WTC11 (cell line): ENCODE measurements around the gene KLF7. TPM values are rescaled to one million over a fixed set of nuclear protein-coding genes. Genes with fewer than 3 reads are reported as not detected.

Experiments
- ATAC-seq: fragments of 200-7000 bp; cut with Tn5 transposase; 2 replicates; pipeline ENCODE4 v1.10.0; 2021; ENCODE audit warnings: mild to moderate bottlenecking, moderate library complexity
- CTCF ChIA-PET: fragments of 300-600 bp; sonication (Branson Sonifier 250); formaldehyde crosslinking; loops from one replicate; lab custom pipeline; 2021; ENCODE audit warnings: antibody characterized with exemption; lab: Charles Lee
- POLR2A ChIA-PET: fragments of 350-600 bp; sonication (Branson Sonifier 250); formaldehyde crosslinking; loops from one replicate; lab custom pipeline; 2021; ENCODE audit warnings: antibody characterized with exemption; lab: Charles Lee
- DNase-seq: peaks from one replicate; pipeline ENCODE4 v3.0.0; 2021; ENCODE audit warnings: low spot score
- H3K27ac Mint-ChIP-seq: 2 replicates; pipeline ENCODE4 v1.8.0; 2021; ENCODE audit warnings: mixed read lengths
- H3K27me3 Mint-ChIP-seq: 2 replicates; pipeline ENCODE4 v1.8.0; 2021; ENCODE audit warnings: low read depth, mild to moderate bottlenecking, moderate library complexity, mixed read lengths
- H3K36me3 Mint-ChIP-seq: 2 replicates; pipeline ENCODE4 v1.8.0; 2021; ENCODE audit warnings: mixed read lengths
- H3K4me1 Mint-ChIP-seq: 2 replicates; pipeline ENCODE4 v1.8.0; 2022; ENCODE audit warnings: mixed read lengths
- H3K4me3 Mint-ChIP-seq: 2 replicates; pipeline ENCODE4 v1.8.0; 2021; ENCODE audit warnings: mild to moderate bottlenecking, moderate library complexity, mixed read lengths
- H3K9me3 Mint-ChIP-seq: 2 replicates; pipeline ENCODE4 v1.8.0; 2021; ENCODE audit warnings: mixed read lengths
- CREM ChIP-seq: sonication (generic); formaldehyde crosslinking; IDR thresholded peaks from 2 replicates; pipeline ENCODE4 v1.8.1; 2022; ENCODE audit warnings: mild to moderate bottlenecking, missing genetic modification reagents, moderate library complexity
- ESRRA ChIP-seq: sonication (generic); formaldehyde crosslinking; IDR thresholded peaks from 2 replicates; pipeline ENCODE4 v1.8.1; 2022; ENCODE audit warnings: mild to moderate bottlenecking, missing genetic modification reagents, borderline replicate concordance
- FOXP1 ChIP-seq: sonication (generic); formaldehyde crosslinking; IDR thresholded peaks from 2 replicates; pipeline ENCODE4 v1.8.0; 2022; ENCODE audit warnings: missing genetic modification reagents, mild to moderate bottlenecking, moderate library complexity, borderline replicate concordance
- GABPB1 ChIP-seq: sonication (generic); formaldehyde crosslinking; IDR thresholded peaks from 2 replicates; pipeline ENCODE4 v1.8.1; 2023; ENCODE audit warnings: mild to moderate bottlenecking, missing genetic modification reagents
- JUN ChIP-seq: sonication (generic); formaldehyde crosslinking; IDR thresholded peaks from 2 replicates; pipeline ENCODE4 v1.8.0; 2023; ENCODE audit warnings: mild to moderate bottlenecking, missing genetic modification reagents
- NFYB ChIP-seq: sonication (generic); formaldehyde crosslinking; conservative IDR thresholded peaks from 2 replicates; pipeline ENCODE4 v1.8.0; 2022; ENCODE audit warnings: low read depth, missing genetic modification reagents
- RORB ChIP-seq: fragments of 250-450 bp; sonication (Bioruptor Pico); IDR thresholded peaks from 2 replicates; pipeline ENCODE4 v1.9.0; 2021; ENCODE audit warnings: mild to moderate bottlenecking
- SOX15 ChIP-seq: fragments of 250-450 bp; sonication (Bioruptor Pico); IDR thresholded peaks from 2 replicates; pipeline ENCODE4 v1.9.0; 2021; ENCODE audit warnings: mild to moderate bottlenecking
- TEAD1 ChIP-seq: sonication (generic); formaldehyde crosslinking; IDR thresholded peaks from 2 replicates; pipeline ENCODE4 v1.8.0; 2022; ENCODE audit warnings: mild to moderate bottlenecking, missing genetic modification reagents
- ZNF138 ChIP-seq: sonication (generic); formaldehyde crosslinking; conservative IDR thresholded peaks from 2 replicates; pipeline ENCODE4 v1.8.1; 2022; ENCODE audit warnings: mild to moderate bottlenecking, moderate library complexity, missing genetic modification reagents
- ZNF219 ChIP-seq: sonication (generic); formaldehyde crosslinking; IDR thresholded peaks from 2 replicates; pipeline ENCODE4 v1.8.0; 2023; ENCODE audit warnings: missing genetic modification reagents, mild to moderate bottlenecking, borderline replicate concordance
- ZNF396 ChIP-seq: fragments of 250-450 bp; sonication (Bioruptor Pico); IDR thresholded peaks from 2 replicates; pipeline ENCODE4 v1.8.0; 2021; ENCODE audit warnings: mild to moderate bottlenecking, moderate library complexity, borderline replicate concordance
- ZNF423 ChIP-seq: fragments of 250-450 bp; sonication (Bioruptor Pico); IDR thresholded peaks from 2 replicates; pipeline ENCODE4 v2.1.2; 2022; ENCODE audit warnings: mild to moderate bottlenecking, moderate library complexity
- total RNA-seq: library from RNA; stranded (reverse); gene quantifications from 3 replicates; pipeline ENCODE4 v1.2.3, GENCODE V29; 2021
- TF ChIP-seq, protein P1 (sequence below): sonication (generic); formaldehyde crosslinking; IDR thresholded peaks from 2 replicates; pipeline ENCODE4 v1.8.1; 2023; ENCODE audit warnings: mild to moderate bottlenecking, moderate library complexity, missing genetic modification reagents
- TF ChIP-seq, protein P2 (sequence below): sonication (generic); formaldehyde crosslinking; IDR thresholded peaks from 2 replicates; pipeline ENCODE4 v1.8.1; 2023; ENCODE audit warnings: mild to moderate bottlenecking, missing genetic modification reagents
- TF ChIP-seq, protein P3 (sequence below): sonication (generic); formaldehyde crosslinking; IDR thresholded peaks from 2 replicates; pipeline ENCODE4 v1.8.1; 2022; ENCODE audit warnings: mild to moderate bottlenecking, moderate library complexity, missing genetic modification reagents
- TF ChIP-seq, protein P4 (sequence below): sonication (generic); formaldehyde crosslinking; IDR thresholded peaks from 2 replicates; pipeline ENCODE4 v1.8.1; 2023; ENCODE audit warnings: mild to moderate bottlenecking, missing genetic modification reagents, moderate library complexity
- TF ChIP-seq, protein P5 (sequence below): fragments of 250-450 bp; sonication (Bioruptor Pico); IDR thresholded peaks from 2 replicates; pipeline ENCODE4 v1.9.0; 2021; ENCODE audit warnings: mild to moderate bottlenecking
- TF ChIP-seq, protein P6 (sequence below): sonication (generic); formaldehyde crosslinking; IDR thresholded peaks from 2 replicates; pipeline ENCODE4 v1.8.0; 2022; ENCODE audit warnings: mild to moderate bottlenecking, missing genetic modification reagents
- TF ChIP-seq, protein P7 (sequence below): sonication (generic); formaldehyde crosslinking; IDR thresholded peaks from 2 replicates; pipeline ENCODE4 v1.8.1; 2023; ENCODE audit warnings: mild to moderate bottlenecking, missing genetic modification reagents, borderline replicate concordance
- TF ChIP-seq, protein P8 (sequence below): sonication (generic); formaldehyde crosslinking; IDR thresholded peaks from 2 replicates; pipeline ENCODE4 v1.8.0; 2022; ENCODE audit warnings: missing genetic modification reagents

KLF7 gene
- total RNA-seq, 1 experiment from 2014 or later: 25.4 TPM

DNA sequence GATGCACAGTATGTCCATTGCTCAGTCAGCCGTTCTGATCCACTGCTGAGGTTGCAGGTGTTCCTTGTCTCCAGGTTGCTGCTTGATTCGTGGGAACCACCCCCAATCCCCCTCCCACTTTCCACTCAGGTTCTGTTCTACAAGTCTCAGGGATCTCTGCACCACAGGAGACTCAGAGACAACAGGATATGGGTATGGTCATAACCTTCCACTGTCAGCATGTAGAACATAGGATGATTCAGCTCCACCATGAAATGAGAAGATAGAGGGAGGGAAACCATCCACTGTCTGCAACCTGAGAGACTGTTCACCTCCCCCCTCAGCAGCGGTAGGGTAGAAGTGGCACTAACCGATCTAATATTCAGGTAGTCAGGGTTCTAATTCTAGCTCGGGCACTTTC, 19.0 kb upstream of the KLF7 start:
- no peaks in the 10 kb centered on the region for H3K27me3 Mint-ChIP-seq
- ATAC-seq (no peak), DNase-seq (no peak)
- H3K4me1 Mint-ChIP-seq: no peaks in the 10 kb centered on the region
- CTCF ChIA-PET: no interaction called here
- TF ChIP-seq, protein P1, sequence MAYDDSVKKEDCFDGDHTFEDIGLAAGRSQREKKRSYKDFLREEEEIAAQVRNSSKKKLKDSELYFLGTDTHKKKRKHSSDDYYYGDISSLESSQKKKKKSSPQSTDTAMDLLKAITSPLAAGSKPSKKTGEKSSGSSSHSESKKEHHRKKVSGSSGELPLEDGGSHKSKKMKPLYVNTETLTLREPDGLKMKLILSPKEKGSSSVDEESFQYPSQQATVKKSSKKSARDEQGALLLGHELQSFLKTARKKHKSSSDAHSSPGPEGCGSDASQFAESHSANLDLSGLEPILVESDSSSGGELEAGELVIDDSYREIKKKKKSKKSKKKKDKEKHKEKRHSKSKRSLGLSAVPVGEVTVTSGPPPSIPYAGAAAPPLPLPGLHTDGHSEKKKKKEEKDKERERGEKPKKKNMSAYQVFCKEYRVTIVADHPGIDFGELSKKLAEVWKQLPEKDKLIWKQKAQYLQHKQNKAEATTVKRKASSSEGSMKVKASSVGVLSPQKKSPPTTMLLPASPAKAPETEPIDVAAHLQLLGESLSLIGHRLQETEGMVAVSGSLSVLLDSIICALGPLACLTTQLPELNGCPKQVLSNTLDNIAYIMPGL (CRISPR knock-in tag): no peak
- TF ChIP-seq, protein P2, sequence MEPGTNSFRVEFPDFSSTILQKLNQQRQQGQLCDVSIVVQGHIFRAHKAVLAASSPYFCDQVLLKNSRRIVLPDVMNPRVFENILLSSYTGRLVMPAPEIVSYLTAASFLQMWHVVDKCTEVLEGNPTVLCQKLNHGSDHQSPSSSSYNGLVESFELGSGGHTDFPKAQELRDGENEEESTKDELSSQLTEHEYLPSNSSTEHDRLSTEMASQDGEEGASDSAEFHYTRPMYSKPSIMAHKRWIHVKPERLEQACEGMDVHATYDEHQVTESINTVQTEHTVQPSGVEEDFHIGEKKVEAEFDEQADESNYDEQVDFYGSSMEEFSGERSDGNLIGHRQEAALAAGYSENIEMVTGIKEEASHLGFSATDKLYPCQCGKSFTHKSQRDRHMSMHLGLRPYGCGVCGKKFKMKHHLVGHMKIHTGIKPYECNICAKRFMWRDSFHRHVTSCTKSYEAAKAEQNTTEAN (CRISPR knock-in tag): no peak
- TF ChIP-seq ZNF396 (CRISPR knock-in tag) (no peak), ZNF423 (no peak), RORB (CRISPR knock-in tag) (no peak), JUN (CRISPR knock-in tag) (no peak), GABPB1 (no peak), ESRRA (CRISPR knock-in tag) (no peak), ZNF138 (no peak), ZNF219 (no peak), CREM (CRISPR knock-in tag) (no peak), SOX15 (CRISPR knock-in tag) (no peak)
- TF ChIP-seq, protein P3, sequence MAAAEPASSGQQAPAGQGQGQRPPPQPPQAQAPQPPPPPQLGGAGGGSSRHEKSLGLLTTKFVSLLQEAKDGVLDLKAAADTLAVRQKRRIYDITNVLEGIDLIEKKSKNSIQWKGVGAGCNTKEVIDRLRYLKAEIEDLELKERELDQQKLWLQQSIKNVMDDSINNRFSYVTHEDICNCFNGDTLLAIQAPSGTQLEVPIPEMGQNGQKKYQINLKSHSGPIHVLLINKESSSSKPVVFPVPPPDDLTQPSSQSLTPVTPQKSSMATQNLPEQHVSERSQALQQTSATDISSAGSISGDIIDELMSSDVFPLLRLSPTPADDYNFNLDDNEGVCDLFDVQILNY (CRISPR knock-in tag): no peak
- TF ChIP-seq, protein P4, sequence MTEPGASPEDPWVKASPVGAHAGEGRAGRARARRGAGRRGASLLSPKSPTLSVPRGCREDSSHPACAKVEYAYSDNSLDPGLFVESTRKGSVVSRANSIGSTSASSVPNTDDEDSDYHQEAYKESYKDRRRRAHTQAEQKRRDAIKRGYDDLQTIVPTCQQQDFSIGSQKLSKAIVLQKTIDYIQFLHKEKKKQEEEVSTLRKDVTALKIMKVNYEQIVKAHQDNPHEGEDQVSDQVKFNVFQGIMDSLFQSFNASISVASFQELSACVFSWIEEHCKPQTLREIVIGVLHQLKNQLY (CRISPR knock-in tag): no peak
- TF ChIP-seq, protein P5, sequence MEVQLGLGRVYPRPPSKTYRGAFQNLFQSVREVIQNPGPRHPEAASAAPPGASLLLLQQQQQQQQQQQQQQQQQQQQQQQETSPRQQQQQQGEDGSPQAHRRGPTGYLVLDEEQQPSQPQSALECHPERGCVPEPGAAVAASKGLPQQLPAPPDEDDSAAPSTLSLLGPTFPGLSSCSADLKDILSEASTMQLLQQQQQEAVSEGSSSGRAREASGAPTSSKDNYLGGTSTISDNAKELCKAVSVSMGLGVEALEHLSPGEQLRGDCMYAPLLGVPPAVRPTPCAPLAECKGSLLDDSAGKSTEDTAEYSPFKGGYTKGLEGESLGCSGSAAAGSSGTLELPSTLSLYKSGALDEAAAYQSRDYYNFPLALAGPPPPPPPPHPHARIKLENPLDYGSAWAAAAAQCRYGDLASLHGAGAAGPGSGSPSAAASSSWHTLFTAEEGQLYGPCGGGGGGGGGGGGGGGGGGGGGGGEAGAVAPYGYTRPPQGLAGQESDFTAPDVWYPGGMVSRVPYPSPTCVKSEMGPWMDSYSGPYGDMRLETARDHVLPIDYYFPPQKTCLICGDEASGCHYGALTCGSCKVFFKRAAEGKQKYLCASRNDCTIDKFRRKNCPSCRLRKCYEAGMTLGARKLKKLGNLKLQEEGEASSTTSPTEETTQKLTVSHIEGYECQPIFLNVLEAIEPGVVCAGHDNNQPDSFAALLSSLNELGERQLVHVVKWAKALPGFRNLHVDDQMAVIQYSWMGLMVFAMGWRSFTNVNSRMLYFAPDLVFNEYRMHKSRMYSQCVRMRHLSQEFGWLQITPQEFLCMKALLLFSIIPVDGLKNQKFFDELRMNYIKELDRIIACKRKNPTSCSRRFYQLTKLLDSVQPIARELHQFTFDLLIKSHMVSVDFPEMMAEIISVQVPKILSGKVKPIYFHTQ (CRISPR knock-in tag): no peak
- POLR2A ChIA-PET: no interaction called here
- H3K36me3 Mint-ChIP-seq: no peaks in the 10 kb centered on the region
- no peak overlapping the region for H3K27ac Mint-ChIP-seq
- H3K4me3 Mint-ChIP-seq: no peak overlapping the region
- peaks cover 19% of the 10 kb centered on the region for H3K9me3 Mint-ChIP-seq

DNA sequence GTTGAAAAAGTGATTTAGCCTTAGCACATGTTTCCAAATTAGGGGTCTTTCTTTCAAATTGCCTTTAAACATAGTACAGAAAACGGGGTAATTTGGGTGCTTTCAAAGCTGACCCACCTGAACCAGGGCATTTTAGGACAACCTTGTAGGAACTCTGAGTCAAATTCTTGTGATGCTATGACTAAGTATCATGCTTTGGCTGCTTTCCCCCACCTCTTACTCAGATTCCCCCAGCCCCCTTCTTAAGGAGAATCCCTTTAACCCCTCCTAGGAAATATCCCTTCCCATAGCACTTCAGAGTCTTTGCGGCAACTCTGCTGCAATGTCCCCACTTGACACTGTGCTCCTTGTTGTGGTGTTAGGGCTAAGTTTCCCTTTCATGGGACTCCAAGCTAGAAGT, 18.6 kb upstream of the KLF7 start:
- Mint-ChIP-seq H3K27ac (no peak overlapping the region), H3K4me1 (no peaks in the 10 kb centered on the region), H3K27me3 (no peaks in the 10 kb centered on the region), H3K36me3 (no peaks in the 10 kb centered on the region), H3K9me3 (peaks cover 19% of the 10 kb centered on the region), H3K4me3 (no peak overlapping the region)
- ATAC-seq: no peak
- ChIA-PET CTCF (no interaction called here), POLR2A (no interaction called here)
- no peak for DNase-seq
- TF ChIP-seq FOXP1 (CRISPR knock-in tag) (no peak), NFYB (CRISPR knock-in tag) (no peak), RORB (CRISPR knock-in tag) (no peak), TEAD1 (CRISPR knock-in tag) (no peak)
- TF ChIP-seq, protein P6, sequence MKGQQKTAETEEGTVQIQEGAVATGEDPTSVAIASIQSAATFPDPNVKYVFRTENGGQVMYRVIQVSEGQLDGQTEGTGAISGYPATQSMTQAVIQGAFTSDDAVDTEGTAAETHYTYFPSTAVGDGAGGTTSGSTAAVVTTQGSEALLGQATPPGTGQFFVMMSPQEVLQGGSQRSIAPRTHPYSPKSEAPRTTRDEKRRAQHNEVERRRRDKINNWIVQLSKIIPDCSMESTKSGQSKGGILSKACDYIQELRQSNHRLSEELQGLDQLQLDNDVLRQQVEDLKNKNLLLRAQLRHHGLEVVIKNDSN (CRISPR knock-in tag): no peak
- TF ChIP-seq, protein P7, sequence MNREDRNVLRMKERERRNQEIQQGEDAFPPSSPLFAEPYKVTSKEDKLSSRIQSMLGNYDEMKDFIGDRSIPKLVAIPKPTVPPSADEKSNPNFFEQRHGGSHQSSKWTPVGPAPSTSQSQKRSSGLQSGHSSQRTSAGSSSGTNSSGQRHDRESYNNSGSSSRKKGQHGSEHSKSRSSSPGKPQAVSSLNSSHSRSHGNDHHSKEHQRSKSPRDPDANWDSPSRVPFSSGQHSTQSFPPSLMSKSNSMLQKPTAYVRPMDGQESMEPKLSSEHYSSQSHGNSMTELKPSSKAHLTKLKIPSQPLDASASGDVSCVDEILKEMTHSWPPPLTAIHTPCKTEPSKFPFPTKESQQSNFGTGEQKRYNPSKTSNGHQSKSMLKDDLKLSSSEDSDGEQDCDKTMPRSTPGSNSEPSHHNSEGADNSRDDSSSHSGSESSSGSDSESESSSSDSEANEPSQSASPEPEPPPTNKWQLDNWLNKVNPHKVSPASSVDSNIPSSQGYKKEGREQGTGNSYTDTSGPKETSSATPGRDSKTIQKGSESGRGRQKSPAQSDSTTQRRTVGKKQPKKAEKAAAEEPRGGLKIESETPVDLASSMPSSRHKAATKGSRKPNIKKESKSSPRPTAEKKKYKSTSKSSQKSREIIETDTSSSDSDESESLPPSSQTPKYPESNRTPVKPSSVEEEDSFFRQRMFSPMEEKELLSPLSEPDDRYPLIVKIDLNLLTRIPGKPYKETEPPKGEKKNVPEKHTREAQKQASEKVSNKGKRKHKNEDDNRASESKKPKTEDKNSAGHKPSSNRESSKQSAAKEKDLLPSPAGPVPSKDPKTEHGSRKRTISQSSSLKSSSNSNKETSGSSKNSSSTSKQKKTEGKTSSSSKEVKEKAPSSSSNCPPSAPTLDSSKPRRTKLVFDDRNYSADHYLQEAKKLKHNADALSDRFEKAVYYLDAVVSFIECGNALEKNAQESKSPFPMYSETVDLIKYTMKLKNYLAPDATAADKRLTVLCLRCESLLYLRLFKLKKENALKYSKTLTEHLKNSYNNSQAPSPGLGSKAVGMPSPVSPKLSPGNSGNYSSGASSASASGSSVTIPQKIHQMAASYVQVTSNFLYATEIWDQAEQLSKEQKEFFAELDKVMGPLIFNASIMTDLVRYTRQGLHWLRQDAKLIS: no peak
- TF ChIP-seq, protein P8, sequence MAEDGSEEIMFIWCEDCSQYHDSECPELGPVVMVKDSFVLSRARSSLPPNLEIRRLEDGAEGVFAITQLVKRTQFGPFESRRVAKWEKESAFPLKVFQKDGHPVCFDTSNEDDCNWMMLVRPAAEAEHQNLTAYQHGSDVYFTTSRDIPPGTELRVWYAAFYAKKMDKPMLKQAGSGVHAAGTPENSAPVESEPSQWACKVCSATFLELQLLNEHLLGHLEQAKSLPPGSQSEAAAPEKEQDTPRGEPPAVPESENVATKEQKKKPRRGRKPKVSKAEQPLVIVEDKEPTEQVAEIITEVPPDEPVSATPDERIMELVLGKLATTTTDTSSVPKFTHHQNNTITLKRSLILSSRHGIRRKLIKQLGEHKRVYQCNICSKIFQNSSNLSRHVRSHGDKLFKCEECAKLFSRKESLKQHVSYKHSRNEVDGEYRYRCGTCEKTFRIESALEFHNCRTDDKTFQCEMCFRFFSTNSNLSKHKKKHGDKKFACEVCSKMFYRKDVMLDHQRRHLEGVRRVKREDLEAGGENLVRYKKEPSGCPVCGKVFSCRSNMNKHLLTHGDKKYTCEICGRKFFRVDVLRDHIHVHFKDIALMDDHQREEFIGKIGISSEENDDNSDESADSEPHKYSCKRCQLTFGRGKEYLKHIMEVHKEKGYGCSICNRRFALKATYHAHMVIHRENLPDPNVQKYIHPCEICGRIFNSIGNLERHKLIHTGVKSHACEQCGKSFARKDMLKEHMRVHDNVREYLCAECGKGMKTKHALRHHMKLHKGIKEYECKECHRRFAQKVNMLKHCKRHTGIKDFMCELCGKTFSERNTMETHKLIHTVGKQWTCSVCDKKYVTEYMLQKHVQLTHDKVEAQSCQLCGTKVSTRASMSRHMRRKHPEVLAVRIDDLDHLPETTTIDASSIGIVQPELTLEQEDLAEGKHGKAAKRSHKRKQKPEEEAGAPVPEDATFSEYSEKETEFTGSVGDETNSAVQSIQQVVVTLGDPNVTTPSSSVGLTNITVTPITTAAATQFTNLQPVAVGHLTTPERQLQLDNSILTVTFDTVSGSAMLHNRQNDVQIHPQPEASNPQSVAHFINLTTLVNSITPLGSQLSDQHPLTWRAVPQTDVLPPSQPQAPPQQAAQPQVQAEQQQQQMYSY: no peak
